ENCODE results near the gene WWOX. TPM values are rescaled to one million over a fixed set of nuclear protein-coding genes. Genes with fewer than 3 reads are reported as not detected.

The WWOX gene
- total RNA-seq, 2 experiments from 2014 or later, result 19.1 to 23.7 TPM

DNA sequence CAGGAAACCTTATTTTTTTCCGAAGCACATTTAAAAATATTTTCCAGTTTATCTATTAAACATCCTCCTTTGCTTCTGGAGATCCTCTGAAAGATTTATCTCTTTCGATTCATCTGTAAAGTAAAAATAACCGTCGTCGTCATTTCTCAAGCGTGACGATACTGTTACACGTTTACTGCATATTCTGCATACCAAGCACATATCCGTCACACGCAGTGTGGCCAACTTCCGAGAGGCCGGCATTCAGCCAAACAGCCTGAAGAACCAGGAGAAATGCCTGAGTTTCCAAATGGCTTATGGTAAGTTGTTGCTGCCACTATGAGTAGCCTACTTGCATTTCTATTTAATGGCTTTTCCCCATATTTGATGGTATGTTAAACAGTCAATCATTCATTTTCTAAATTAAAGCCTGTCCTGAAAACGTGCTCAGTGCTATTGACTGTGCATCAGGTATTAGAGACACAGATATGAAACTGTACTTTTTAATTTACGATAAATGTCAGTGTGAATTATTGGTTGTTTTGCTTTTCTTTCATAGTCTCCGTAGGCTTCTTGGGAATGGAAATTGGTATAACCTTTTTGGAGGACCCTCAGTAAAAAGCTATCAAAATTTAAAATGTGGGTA is 275.7 kb downstream of the WWOX start:
- TF ChIP-seq, protein P1, sequence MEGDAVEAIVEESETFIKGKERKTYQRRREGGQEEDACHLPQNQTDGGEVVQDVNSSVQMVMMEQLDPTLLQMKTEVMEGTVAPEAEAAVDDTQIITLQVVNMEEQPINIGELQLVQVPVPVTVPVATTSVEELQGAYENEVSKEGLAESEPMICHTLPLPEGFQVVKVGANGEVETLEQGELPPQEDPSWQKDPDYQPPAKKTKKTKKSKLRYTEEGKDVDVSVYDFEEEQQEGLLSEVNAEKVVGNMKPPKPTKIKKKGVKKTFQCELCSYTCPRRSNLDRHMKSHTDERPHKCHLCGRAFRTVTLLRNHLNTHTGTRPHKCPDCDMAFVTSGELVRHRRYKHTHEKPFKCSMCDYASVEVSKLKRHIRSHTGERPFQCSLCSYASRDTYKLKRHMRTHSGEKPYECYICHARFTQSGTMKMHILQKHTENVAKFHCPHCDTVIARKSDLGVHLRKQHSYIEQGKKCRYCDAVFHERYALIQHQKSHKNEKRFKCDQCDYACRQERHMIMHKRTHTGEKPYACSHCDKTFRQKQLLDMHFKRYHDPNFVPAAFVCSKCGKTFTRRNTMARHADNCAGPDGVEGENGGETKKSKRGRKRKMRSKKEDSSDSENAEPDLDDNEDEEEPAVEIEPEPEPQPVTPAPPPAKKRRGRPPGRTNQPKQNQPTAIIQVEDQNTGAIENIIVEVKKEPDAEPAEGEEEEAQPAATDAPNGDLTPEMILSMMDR (IDR thresholded peaks at IDR 0.05), result no peak
- Mint-ChIP-seq H3K27ac (no peak overlapping the region), H3K9me3 (no peaks in the 10 kb centered on the region), H3K36me3 (ENCODE audit: low read depth) (peaks cover 8% of the 10 kb centered on the region), H3K4me3 (no peak overlapping the region), H3K27me3 (no peaks in the 10 kb centered on the region), H3K4me1 (ENCODE audit: low read depth) (no peaks in the 10 kb centered on the region)
- ChIA-PET POLR2A (no interaction called here), CTCF (no interaction called here)
- no peak for DNase-seq
- intact Hi-C loops (cut with micrococcal nuclease), result no loop called here
- no peak for ATAC-seq

DNA sequence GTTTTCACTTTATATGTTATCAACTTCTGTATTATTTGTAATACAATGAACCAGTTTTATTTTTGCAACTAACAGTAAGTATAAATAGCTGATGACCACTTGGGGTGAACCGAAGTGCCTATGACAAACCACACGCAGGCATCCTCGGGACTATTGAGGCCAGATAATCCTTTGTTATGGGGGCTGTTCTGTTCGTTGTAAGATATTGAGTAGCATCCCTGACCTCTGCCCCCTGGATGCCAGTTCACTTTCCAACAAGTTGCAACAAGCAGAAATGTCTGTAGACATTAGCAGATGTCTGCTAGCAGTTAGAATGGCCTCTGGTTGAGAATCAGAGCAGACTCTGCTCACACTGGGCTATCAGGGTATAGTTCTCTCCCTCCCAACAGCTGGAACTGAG is 277.0 kb downstream of the WWOX start:
- TF ChIP-seq, protein P1 (IDR thresholded peaks at IDR 0.05), result no peak
- intact Hi-C loops (cut with micrococcal nuclease), result no loop called here
- ATAC-seq (no peak), DNase-seq (no peak)
- H3K4me1 Mint-ChIP-seq (ENCODE audit: low read depth), result no peaks in the 10 kb centered on the region
- ChIA-PET POLR2A (no interaction called here), CTCF (no interaction called here)
- H3K27me3 Mint-ChIP-seq, result no peaks in the 10 kb centered on the region
- H3K36me3 Mint-ChIP-seq (ENCODE audit: low read depth), result peaks cover 8% of the 10 kb centered on the region
- H3K27ac Mint-ChIP-seq, result no peak overlapping the region
- H3K4me3 Mint-ChIP-seq, result no peak overlapping the region
- H3K9me3 Mint-ChIP-seq, result no peaks in the 10 kb centered on the region

DNA sequence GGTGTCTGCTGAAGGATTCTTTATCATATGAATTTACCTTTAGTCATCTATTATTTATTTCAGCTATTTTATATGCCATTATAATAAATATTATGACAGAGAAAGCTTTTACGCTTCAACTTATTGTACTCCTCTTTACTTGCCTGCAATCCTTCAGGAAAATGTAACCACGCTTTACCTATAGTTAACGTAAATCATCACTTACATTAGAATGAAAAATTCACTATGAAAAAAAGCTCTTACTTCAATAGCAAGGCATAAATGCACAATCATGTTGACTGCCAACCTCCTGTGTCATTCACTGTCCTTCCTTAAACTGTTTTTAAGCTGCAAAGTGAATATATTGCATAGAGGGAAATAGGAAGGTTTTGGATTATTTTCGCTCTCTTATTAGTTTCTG is 277.9 kb downstream of the WWOX start:
- no peaks in the 10 kb centered on the region for H3K4me1 Mint-ChIP-seq (ENCODE audit: low read depth)
- H3K4me3 Mint-ChIP-seq, result no peak overlapping the region
- DNase-seq (no peak), ATAC-seq (no peak)
- TF ChIP-seq, protein P1 (IDR thresholded peaks at IDR 0.05), result no peak
- H3K36me3 Mint-ChIP-seq (ENCODE audit: low read depth), result peaks cover 10% of the 10 kb centered on the region
- no peaks in the 10 kb centered on the region for H3K27me3 Mint-ChIP-seq
- intact Hi-C loops (cut with micrococcal nuclease), result no loop called here
- H3K27ac Mint-ChIP-seq, result no peak overlapping the region
- ChIA-PET CTCF (no interaction called here), POLR2A (no interaction called here)
- no peaks in the 10 kb centered on the region for H3K9me3 Mint-ChIP-seq

DNA sequence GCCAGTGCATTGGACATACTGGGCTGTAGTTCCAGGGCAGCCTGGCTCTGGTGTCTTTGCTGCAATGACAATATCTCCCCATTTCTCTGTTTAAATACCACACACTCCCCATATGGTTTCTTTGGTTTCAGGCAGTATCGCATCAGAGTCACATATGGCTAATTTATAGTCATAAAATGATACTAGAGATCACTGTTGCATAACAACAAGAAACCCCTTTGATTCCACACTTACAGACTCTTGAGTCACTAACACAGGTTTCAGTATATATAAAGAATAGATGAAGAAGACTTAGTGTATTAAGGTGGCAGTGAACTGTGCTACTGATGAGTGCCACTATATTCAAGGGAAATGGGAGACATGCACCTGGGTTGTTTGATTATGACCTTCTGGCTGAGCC is 281.6 kb downstream of the WWOX start:
- Mint-ChIP-seq H3K4me3 (no peak overlapping the region), H3K27me3 (no peaks in the 10 kb centered on the region), H3K27ac (no peak overlapping the region), H3K36me3 (ENCODE audit: low read depth) (peaks cover 10% of the 10 kb centered on the region), H3K4me1 (ENCODE audit: low read depth) (no peaks in the 10 kb centered on the region), H3K9me3 (no peaks in the 10 kb centered on the region)
- intact Hi-C loops (cut with micrococcal nuclease), result no loop called here
- TF ChIP-seq, protein P1 (IDR thresholded peaks at IDR 0.05), result no peak
- ChIA-PET POLR2A (no interaction called here), CTCF (no interaction called here)
- ATAC-seq, result no peak
- DNase-seq, result no peak

DNA sequence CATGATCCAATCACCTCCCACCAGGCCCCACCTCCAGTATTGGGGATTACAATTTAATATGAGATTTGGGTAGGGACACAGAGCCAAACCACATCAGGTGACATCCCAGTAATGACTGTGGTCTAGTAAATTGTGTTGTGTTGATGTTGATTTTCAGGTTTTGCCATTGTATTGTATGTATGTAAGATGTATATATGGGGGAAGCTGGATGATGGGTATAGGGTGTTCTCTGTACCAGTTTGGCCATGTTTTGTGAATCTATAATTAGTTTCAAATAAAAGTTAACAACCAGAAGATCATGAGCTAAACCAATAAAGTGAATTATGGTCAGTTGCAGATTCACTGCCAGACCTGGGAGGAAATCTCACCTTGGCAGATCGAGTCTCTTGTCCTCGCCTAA is 283.7 kb downstream of the WWOX start:
- Mint-ChIP-seq H3K36me3 (ENCODE audit: low read depth) (peaks cover 14% of the 10 kb centered on the region), H3K4me1 (ENCODE audit: low read depth) (no peaks in the 10 kb centered on the region), H3K4me3 (no peak overlapping the region), H3K27ac (no peak overlapping the region), H3K27me3 (no peaks in the 10 kb centered on the region), H3K9me3 (no peaks in the 10 kb centered on the region)
- intact Hi-C loops (cut with micrococcal nuclease), result no loop called here
- TF ChIP-seq, protein P1 (IDR thresholded peaks at IDR 0.05), result no peak
- no peak for ATAC-seq
- DNase-seq, result no peak
- ChIA-PET POLR2A (no interaction called here), CTCF (no interaction called here)

All from activated CD8-positive, alpha-beta T cell treated with anti-CD3 and anti-CD28 coated beads for 36 hours (primary cell).